D721Med (cell line): Measurements from ENCODE around the gene FOXC2.
A peak's percentile ranks its signal among the peaks of the same experiment; 100 is the strongest.

Experiments
- DNase-seq: peaks from one replicate; pipeline ENCODE4 v3.0.0; 2011; ENCODE audit warnings: low spot score; ENCODE audit not compliant: insufficient read length
- FAIRE-seq: peaks from 2 replicates; lab custom pipeline; 2011; peaks lifted over from hg19 to GRCh38; lab: Jason Lieb, UNC
- TF ChIP-seq, protein P1 (sequence below): IDR thresholded peaks from 2 replicates; pipeline ENCODE4 v1.5.1; 2012; ENCODE audit warnings: mild to moderate bottlenecking, control low read depth; ENCODE audit not compliant: insufficient read depth; ENCODE audit errors: missing control alignments

FOXC2 gene

DNA sequence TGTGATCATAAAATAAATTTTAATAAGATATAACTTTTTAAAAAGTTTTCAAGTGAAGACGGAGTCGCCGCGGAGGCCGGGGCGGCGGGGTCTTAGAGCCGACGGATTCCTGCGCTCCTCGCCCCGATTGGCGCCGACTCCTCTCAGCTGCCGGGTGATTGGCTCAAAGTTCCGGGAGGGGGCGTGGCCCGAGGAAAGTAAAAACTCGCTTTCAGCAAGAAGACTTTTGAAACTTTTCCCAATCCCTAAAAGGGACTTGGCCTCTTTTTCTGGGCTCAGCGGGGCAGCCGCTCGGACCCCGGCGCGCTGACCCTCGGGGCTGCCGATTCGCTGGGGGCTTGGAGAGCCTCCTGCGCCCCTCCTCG, at the start of gene FOXC2:
FOXC2 (plus strand) TSS at position 229 of the 365 bp plus-strand sequence. CDS start 507 bp downstream, outside the sequence.
- DNase-seq (no peak), FAIRE-seq (no peak)
- TF ChIP-seq, protein P1, sequence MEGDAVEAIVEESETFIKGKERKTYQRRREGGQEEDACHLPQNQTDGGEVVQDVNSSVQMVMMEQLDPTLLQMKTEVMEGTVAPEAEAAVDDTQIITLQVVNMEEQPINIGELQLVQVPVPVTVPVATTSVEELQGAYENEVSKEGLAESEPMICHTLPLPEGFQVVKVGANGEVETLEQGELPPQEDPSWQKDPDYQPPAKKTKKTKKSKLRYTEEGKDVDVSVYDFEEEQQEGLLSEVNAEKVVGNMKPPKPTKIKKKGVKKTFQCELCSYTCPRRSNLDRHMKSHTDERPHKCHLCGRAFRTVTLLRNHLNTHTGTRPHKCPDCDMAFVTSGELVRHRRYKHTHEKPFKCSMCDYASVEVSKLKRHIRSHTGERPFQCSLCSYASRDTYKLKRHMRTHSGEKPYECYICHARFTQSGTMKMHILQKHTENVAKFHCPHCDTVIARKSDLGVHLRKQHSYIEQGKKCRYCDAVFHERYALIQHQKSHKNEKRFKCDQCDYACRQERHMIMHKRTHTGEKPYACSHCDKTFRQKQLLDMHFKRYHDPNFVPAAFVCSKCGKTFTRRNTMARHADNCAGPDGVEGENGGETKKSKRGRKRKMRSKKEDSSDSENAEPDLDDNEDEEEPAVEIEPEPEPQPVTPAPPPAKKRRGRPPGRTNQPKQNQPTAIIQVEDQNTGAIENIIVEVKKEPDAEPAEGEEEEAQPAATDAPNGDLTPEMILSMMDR: no peak

DNA sequence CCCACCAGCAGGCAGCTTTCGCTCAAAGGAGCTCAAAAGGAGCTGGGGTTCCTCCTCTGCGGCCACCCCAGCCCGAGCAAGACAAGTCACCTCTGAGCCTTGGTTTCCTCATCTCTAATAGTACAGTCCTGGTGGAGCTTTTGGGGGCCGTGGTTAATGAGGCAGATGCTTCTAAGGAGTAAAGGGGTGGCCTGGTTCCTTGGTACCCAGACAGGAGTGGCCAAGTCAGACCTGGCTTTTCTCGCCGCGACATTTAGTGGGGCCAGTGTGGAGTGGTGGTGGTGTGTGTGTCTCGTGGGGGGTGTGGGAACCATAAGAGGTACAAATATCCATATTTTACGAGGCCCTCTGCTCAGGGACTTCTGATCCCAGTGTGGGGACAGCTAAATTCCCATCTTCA, 49.6 kb upstream of the FOXC2 start:
- DNase-seq (no peak), FAIRE-seq (no peak)
- TF ChIP-seq, protein P1: no peak

DNA sequence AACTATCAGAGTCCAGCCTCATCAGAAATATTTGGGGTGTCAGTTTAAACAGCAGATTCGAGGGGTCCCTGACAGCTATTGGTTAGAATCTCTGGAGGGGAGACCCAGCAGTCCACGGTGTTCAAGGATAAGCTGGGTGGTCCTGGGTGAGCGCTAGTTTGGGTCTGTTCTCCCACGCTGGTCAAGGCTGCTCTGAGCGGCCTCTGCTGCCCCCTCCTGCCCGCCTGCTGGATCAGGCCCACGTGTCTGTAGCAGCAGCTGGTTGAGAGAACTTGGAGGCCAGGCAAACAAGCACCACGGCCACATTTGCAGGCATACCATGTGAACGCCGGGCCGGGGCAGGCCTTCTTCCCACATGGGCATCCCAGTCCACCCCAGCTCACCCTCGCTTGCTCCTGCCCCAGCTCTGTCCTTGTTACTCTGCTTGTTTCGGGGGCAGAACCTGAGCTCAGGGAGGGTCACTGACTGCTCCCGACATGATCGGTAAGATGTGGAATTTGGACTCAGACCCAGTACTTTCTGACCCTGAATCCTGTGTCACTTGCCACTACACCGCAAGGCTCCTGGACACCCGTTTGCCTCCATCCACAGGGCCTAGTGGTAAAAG, 48.9 kb upstream of the FOXC2 start:
- FAIRE-seq (no peak), DNase-seq (no peak)
- TF ChIP-seq, protein P1: peak; percentile 65

DNA sequence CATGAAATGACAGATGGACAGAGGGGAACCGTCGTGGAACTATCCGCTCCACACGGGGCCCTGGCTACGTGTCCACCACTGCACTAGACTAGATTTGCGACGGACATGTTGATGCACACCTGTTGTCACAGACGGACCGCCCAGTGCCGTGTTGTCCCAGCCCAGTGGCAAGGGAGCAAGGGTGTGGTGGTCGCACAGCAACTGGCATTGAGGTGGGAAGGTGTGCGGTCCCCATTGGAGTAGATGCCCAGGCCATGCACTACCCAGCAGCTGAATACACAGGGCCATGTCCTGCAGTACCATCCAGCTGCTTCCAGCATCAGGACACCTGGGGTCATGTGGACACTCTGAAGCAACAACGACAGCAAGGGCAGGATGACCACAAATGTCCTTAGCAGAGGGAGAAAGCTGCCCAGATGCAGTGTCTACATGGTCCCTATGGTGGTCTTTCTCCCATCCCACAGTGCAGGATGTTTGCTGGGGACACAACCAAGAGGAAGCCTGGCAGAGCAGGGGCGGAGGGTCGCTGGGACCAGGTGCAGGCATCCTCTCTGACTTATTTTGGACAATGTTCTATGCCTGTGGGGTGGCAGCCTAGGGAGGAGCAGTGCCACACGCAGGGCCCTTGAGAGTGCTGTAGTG, 47.5 kb upstream of the FOXC2 start:
- no peak for FAIRE-seq
- TF ChIP-seq, protein P1: no peak
- no peak for DNase-seq

DNA sequence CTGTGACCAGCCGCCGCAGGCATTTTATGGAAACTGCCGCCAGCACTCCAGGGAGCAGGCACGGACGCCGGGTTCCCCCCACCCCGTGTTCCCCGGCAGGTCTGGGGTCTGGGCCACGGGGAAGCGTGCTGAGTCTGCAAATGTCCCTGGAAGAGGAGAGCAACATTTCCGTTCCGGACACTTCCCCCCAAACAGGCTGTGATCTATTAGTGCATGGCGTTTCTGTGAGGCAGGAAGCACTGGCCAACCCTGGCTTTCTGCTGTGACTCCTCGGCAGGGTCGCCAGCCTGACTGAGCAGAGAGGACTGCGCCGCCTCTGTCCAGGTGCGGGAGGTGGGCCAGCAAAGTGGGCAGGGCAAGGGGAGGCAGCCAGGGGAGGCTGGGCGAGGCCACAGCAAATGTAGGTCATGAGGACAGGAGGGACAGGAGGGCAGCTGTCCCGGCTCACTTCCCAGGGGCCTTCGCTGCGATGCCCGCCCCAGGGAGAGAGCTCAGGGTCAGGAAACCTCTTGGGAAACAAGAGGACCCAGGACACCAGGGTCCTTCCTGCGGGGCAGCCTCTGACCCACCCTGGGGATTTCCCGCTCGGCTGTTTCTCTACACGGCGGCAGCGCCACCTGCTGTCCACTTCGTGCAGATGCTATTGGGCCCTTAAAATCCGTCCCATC, 46.8 kb upstream of the FOXC2 start:
- no peak for FAIRE-seq
- TF ChIP-seq, protein P1: peak; percentile 75
- no peak for DNase-seq

DNA sequence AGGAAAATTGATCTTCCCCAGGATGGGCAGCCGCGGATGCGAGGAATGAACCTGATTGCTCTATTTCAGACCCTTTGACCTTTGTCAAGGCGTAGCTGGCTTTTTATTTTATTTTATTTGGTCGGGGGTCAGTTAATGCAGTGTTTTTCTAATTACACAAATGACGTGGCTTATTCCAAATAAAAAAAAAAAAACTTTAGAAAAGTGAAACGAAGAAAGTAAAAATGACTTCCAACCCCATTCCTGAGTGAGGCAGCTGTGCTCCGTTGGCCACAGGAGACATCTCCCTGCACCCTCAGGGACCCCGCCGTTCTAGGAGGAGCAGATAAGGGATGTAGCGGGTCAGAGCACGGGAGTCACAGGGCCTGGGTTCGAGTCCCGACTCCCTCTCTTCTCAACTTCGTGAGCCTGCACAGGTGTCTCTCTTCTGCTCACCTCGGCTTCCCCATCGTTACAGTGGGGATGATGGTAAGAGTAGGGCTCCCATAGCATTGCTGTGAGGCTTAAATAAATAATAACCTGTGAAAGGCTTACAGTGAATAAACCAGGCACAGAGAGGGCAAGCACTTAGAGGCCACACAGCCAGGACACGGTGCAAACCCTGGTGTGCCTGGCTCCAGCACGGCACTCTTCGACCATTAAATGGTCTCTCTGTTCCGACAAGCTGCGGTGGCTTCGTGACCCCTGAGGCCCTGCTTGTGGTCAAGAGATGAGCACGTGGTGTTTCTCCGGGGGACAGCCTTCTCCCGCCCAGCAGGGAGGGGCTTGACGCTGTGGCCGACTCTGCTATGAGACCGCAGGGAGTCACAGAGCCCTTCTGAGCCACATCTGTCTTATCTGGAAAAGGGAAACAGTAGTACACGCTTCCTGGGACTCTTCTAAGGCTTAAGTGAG, 46.1 kb upstream of the FOXC2 start:
- TF ChIP-seq, protein P1: no peak
- FAIRE-seq: no peak
- no peak for DNase-seq
